ENCODE data around the gene ATF4.

GRCh38 chr22:39547587-39547947 is 27.2 kb downstream of the ATF4 start:
- TF ChIP-seq EZH2 (optimal IDR thresholded peaks at IDR 0.05; ENCODE audit: low read depth, low read length) = no peak
- no peak for TF ChIP-seq CTCF (IDR thresholded peaks at IDR 0.05; ENCODE audit: low read length)

All from MM.1S (cell line).